Amniotic epithelial cell (primary cell): ENCODE measurements around the gene GASK1A.
"Not testable (repeated sequence)": the region's sequence is repeated elsewhere in the genome, so short reads cannot be mapped to it uniquely, and the experiment has no call there.

Experiments used
- DNase-seq: peaks from one replicate; pipeline ENCODE4 v3.0.0-alpha.2; 2010; ENCODE audit warnings: low read depth

The GASK1A gene

DNA sequence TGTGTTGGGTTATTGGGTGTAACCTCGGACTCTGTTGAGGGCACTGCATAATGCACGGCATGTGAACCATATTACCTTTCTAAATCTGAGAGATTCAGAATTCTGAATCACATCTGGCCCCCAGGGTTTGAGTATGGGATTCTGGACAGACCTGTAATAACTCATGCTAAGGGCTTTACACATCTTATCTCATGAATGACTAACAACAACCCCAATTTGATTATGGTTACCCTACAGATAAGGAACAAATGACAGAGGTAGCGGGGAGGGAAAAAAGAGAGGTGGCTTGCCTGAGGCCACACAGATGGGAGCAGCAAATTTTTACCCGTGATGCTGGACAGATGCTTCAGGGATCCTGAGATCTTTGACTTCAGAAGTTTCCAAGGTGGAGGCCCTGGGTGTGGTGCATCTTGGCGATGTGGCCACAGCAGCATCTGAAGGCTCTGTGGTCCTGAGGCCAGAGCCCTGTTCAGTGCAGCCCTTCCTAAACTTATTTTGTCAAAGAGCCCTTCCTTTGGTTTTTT lies 83.0 kb downstream of the GASK1A start:
- no peak for DNase-seq

DNA sequence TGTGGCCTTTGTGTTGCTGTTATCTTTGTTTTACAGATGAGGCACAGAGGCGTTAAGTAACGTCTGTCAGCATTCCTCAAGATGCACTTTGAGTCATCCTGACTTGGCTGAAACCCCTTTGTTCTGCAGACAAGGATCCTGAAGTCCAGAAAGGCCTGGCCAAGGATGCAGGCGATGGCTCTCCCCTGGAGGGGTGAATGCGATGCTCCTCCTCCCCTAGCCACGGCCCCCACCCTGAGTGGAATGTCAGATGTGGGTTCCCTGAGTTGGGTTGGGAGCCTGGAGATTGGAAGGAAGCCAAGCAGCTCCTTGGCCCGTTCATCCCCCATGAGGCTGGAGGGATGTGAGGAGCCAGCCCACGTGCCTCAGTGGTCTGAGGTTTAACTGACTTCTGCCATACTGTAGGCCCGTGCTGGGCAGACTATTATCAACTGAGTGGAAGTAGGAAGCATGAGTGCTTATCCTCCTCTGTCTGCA lies 83.5 kb downstream of the GASK1A start:
- peak; percentile 51 for DNase-seq

DNA sequence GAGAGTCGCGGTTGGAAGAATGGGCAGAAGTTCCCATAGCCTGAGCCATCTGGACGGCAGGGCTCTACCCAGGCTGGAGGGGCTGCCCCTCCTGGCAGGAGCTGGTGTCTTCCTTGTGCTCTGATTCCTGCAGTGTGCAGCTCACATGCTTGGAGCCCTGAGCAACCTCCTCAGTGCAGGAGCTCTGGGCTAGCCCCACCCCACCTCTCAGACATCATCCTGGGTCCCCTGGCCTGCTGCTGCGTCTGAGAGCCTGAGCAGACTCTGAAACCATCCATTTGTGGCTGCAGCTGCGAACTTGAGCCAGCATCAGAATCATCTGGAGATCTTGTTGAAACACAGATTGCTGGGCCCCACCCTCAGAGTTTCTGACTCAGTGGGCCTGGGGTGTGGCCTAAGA lies 84.0 kb downstream of the GASK1A start:
- DNase-seq, result no peak

- not testable (repeated sequence) for DNase-seq
Measured at GRCh38 chr3:43070670-43071069, 91.6 kb downstream of the GASK1A start.

- no peak for DNase-seq
Measured at GRCh38 chr3:43071313-43071893, 92.3 kb downstream of the GASK1A start.

- DNase-seq, result no peak
Measured at GRCh38 chr3:43072361-43072760, 93.2 kb downstream of the GASK1A start.

DNA sequence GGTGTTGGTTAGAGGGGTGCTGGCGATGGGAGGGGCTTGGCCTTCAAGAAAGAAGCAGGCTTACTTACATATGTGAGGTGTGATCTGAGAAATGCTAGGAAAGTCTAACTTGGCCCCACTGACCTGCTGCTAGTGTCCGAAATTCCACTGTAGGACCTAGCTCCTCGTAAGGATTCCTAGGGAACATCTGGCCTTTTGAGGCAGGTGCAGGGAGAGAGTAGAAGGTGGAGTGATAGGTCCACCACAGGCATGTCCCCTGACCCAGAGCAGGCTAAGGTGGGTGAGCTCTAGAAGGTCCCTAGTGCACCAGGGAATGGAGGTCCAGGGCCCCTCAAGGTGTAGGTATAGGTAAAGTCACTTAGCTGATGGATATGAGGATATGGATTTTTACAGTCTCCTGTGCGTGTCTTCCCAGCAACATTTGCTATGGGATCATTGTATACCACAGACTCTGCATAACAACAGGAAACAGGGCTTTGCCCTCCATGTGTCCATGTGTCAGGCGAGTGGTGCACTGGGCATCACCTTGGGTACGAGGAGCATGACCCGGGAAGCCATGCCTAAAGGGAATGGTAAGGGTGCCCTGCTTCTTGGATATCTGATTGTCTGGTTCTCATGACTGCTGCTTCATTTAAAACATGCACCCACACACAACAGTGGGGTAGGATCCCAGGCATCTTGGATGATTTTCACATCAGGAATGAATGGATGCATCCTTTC lies 94.2 kb downstream of the GASK1A start:
- DNase-seq, result no peak

GRCh38 chr3:43073836-43074220 lies 94.7 kb downstream of the GASK1A start:
- no peak for DNase-seq

DNA sequence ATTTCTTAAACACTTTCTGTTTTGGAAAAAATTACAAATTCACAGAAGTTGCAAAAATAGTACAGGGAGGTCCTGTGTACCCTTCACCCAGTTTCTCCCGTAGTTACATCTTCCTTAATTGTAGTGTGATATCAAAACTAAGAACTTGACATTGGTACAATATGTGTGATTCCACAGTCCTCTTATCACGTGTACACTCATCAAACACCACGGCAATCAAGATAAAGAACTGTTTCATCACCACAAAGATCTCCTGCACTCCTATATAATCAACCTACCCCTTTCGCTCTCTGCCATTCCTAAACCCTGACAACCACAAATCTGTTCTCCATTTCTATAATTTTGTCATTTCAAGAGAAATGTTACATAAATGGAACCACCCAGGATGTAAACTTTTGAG lies 95.4 kb downstream of the GASK1A start:
- no peak for DNase-seq

- DNase-seq, result no peak
Measured at GRCh38 chr3:43074901-43075689, 96.0 kb downstream of the GASK1A start.

GRCh38 chr3:43075904-43076661 lies 97.0 kb downstream of the GASK1A start:
- DNase-seq, result no peak

- peak; percentile 24 for DNase-seq
Measured at GRCh38 chr3:43076857-43077256, 97.7 kb downstream of the GASK1A start.

DNA sequence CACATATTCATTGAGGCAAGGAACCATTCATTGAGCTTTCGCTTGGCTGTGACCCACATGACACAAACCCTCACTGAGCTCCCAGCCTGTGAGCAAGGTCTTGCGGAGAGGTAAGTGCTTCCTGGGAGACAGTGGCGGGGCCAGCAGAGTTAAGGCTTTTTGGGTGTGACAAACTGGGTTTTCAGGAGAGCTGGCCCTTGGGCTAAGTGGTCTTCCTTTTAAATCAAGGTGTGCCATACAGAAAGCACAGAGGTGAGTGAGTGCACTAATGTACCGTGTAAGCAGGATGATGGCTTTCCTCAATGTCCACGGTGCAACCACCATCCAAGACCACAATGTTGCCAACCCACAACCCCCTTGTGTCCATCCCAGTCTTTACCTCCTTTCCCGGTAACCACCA lies 98.2 kb downstream of the GASK1A start:
- DNase-seq, result no peak

GRCh38 chr3:43077707-43078106 lies 98.6 kb downstream of the GASK1A start:
- no peak for DNase-seq

DNA sequence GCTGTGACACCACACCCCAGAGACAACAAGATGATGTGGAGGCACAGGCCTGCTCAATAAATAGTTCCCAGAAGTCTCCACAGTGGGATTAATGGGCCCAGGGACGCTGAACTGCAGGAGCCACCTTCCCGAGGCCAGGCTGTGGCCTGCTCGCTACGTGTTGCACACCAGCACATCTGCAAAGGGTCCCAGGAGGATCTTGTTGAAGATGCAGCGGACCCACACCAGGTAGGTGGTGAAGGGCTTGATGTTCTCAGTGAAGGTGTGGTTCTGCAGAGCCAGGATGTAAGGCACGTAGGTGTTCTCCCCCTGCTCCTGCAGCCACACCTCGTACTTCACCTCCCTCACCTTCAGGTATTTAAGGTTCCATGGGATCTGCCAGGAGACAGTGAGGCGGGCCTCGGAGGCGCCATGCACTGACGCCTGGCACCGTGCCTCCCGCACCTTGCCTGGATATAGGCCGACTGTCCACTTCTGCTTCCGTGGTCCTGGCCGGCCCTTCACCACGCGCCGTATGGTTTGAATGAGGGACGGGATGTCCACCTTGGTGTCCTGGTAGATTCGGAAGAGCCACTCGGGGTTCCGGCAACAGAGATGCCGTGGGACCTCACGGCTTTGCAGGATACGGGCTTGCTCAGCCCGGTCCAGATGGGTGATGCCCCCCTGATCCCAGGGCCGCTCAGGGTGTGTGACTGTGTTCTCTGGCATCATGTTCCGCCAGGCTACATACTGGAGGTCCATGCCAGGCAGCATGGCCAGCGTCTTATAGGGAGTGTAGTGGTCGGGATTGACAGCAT lies 100.6 kb downstream of the GASK1A start:
- DNase-seq, result no peak

GRCh38 chr3:43080726-43081568 lies 101.8 kb downstream of the GASK1A start:
- no peak for DNase-seq

DNA sequence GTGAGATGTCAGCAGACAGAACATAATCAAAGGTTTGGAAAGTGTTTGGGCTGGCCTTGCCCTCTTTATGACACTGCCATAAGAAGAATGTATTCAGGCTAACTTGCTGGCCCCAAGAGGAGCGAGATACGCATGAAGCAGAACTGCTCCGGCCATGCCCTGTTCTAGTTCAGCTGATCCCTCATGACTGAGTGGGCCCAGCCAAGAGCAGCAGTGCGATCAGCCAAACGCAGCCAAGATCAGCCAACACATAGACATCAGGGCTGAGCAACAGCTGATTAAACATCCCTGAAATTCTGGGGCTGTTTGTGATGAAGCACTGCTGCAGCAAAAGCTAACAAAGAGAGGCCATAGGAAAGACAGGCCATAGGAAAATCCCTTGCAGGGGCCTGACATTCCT lies 102.7 kb downstream of the GASK1A start:
- no peak for DNase-seq

- DNase-seq, result no peak
Measured at GRCh38 chr3:43082457-43082856, 103.3 kb downstream of the GASK1A start.

GRCh38 chr3:43086460-43087165 lies 107.5 kb downstream of the GASK1A start:
- DNase-seq, result peak; percentile 59
